ENCODE data around the gene CDC42EP1. TPM values are rescaled to one million over a fixed set of nuclear protein-coding genes. Genes with fewer than 3 reads are reported as not detected.

CDC42EP1 gene
- total and polyA plus RNA-seq, 2 donors (not counting 1 experiment from before 2014, with no cell fraction given): 0.22 TPM; not detected in 1

GRCh38 chr22:37599153-37599552 is 38.9 kb downstream of the CDC42EP1 start:
- POLR2A ChIA-PET: interaction anchor here (1.1 kb wide), 1 partner anchor 33 kb away, joined by 3 read pairs; no protein-coding TSS in a partner anchor
- DNase-seq (no peak), ATAC-seq (ENCODE audit: low read depth) (no peak)
- Histone ChIP-seq H3K27me3 (replicated peaks in 1 of 4; ENCODE audit: control extremely low read depth in 1 of 4, control insufficient read depth in 3 of 4, insufficient read depth in 4 of 4, low read length in 3 of 4) (peaks cover 0 to 7% (median 0%) of the 10 kb centered on the region in 4 experiments), H3K79me2 (ENCODE audit: control insufficient read depth, insufficient read depth, low read length) (no peaks in the 10 kb centered on the region), H4K20me1 (ENCODE audit: control insufficient read depth, insufficient read depth, low read length, poor library complexity, severe bottlenecking) (no peaks in the 10 kb centered on the region), H3K27ac (ENCODE audit: low read length in 2 of 2) (no peak overlapping the region), H3K4me1 (ENCODE audit: control insufficient read depth in 2 of 2, insufficient read depth in 2 of 2, low read length in 2 of 2) (no peaks in the 10 kb centered on the region), H3K4me2 (replicated peaks; ENCODE audit: low read depth, low read length, poor library complexity, severe bottlenecking) (no peak overlapping the region), H3K9me3 (ENCODE audit: control extremely low read depth in 1 of 3, control insufficient read depth in 2 of 3, insufficient read depth in 1 of 3, low read length in 2 of 3) (no peaks in the 10 kb centered on the region), H2AFZ (ENCODE audit: insufficient read depth, low read depth, low read length, poor library complexity, severe bottlenecking) (no peak overlapping the region), H3K9ac (ENCODE audit: low read length) (no peak overlapping the region), H3K4me3 (ENCODE audit: control extremely low read depth in 1 of 5, extremely low read depth in 1 of 5, insufficient read depth in 1 of 5, low read depth in 2 of 5, low read length in 4 of 5) (no peak overlapping the region), H3K36me3 (replicated peaks in 1 of 2; ENCODE audit: control extremely low read depth in 1 of 2, control insufficient read depth in 1 of 2, extremely low read depth in 1 of 2, insufficient read depth in 2 of 2, low read length in 1 of 2) (no peaks in the 10 kb centered on the region)
- H3K27ac Mint-ChIP-seq: no peak overlapping the region
- CTCF ChIA-PET: interaction anchor here (0.6 to 1.4 kb wide), 3 partner anchors 9 to 1707 kb away, joined by 3 to 5 read pairs (median 3); no protein-coding TSS in a partner anchor
- H3K4me1 Mint-ChIP-seq: no peaks in the 10 kb centered on the region
- intact Hi-C loops (cut with micrococcal nuclease): no loop called here
- no peak overlapping the region for H3K4me3 Mint-ChIP-seq
- TF ChIP-seq CTCF (IDR thresholded peaks at IDR 0.05) (no peak), EZH2 (IDR thresholded peaks at IDR 0.05; ENCODE audit: borderline replicate concordance, insufficient read depth, low read depth, low read length, poor library complexity, severe bottlenecking) (no peak)
- no peaks in the 10 kb centered on the region for H3K9me3 Mint-ChIP-seq (ENCODE audit: insufficient read depth)
- peaks cover 20% of the 10 kb centered on the region for H3K27me3 Mint-ChIP-seq
- 88% methylated on average over 3 of the region's 4 CpGs for WGBS (ENCODE audit: insufficient coverage)

- Histone ChIP-seq H3K27ac (ENCODE audit: low read length in 2 of 2) (no peak overlapping the region), H3K9ac (ENCODE audit: low read length) (no peak overlapping the region), H4K20me1 (ENCODE audit: control insufficient read depth, insufficient read depth, low read length, poor library complexity, severe bottlenecking) (no peaks in the 10 kb centered on the region), H3K4me2 (replicated peaks; ENCODE audit: low read depth, low read length, poor library complexity, severe bottlenecking) (no peak overlapping the region), H3K79me2 (ENCODE audit: control insufficient read depth, insufficient read depth, low read length) (no peaks in the 10 kb centered on the region), H3K9me3 (ENCODE audit: control extremely low read depth in 1 of 3, control insufficient read depth in 2 of 3, insufficient read depth in 1 of 3, low read length in 2 of 3) (no peaks in the 10 kb centered on the region), H2AFZ (ENCODE audit: insufficient read depth, low read depth, low read length, poor library complexity, severe bottlenecking) (no peak overlapping the region), H3K27me3 (replicated peaks in 1 of 4; ENCODE audit: control extremely low read depth in 1 of 4, control insufficient read depth in 3 of 4, insufficient read depth in 4 of 4, low read length in 3 of 4) (peaks cover 0 to 3% (median 1%) of the 10 kb centered on the region in 4 experiments), H3K4me3 (ENCODE audit: control extremely low read depth in 1 of 5, extremely low read depth in 1 of 5, insufficient read depth in 1 of 5, low read depth in 2 of 5, low read length in 4 of 5) (no peak overlapping the region), H3K4me1 (ENCODE audit: control insufficient read depth in 2 of 2, insufficient read depth in 2 of 2, low read length in 2 of 2) (no peaks in the 10 kb centered on the region), H3K36me3 (replicated peaks in 1 of 2; ENCODE audit: control extremely low read depth in 1 of 2, control insufficient read depth in 1 of 2, extremely low read depth in 1 of 2, insufficient read depth in 2 of 2, low read length in 1 of 2) (no peaks in the 10 kb centered on the region)
- WGBS (ENCODE audit: insufficient coverage): no CpG with 5 or more reads among the region's 4 CpGs
- Mint-ChIP-seq H3K4me3 (no peak overlapping the region), H3K27ac (peak overlapping the region; percentile 27), H3K9me3 (ENCODE audit: insufficient read depth) (no peaks in the 10 kb centered on the region), H3K4me1 (no peaks in the 10 kb centered on the region), H3K27me3 (peaks cover 20% of the 10 kb centered on the region)
- DNase-seq (no peak), ATAC-seq (ENCODE audit: low read depth) (no peak)
- TF ChIP-seq CTCF (IDR thresholded peaks at IDR 0.05) (no peak), EZH2 (IDR thresholded peaks at IDR 0.05; ENCODE audit: borderline replicate concordance, insufficient read depth, low read depth, low read length, poor library complexity, severe bottlenecking) (no peak)
- CTCF ChIA-PET: interaction anchor here (1.1 kb wide), 1 partner anchor 9 kb away, joined by 4 read pairs; no protein-coding TSS in a partner anchor
- intact Hi-C loops (cut with micrococcal nuclease): loop anchor here (10.0 kb wide), 1 partner anchor 904 kb away; the partner anchor contains the start of gene DDX17
- POLR2A ChIA-PET: no interaction called here
Measured at GRCh38 chr22:37601203-37601539, 40.9 kb downstream of the CDC42EP1 start.
